ENCODE results near the gene SLC25A44.

GRCh38 chr1:156226782-156227181 lies 32.9 kb downstream of the SLC25A44 start:
- TF ChIP-seq CTCF (IDR thresholded peaks at IDR 0.05; ENCODE audit: control extremely low read depth in 1 of 3, insufficient read depth in 1 of 3, low read depth in 1 of 3, low read length in 3 of 3), result no peak
- TF ChIP-seq EZH2 (IDR thresholded peaks at IDR 0.05; ENCODE audit: low read depth, low read length, severe bottlenecking), result no peak
